Neural crest cell (in vitro differentiated cells): ENCODE measurements around the gene GLIS1. TPM values are rescaled to one million over a fixed set of nuclear protein-coding genes. Genes with fewer than 3 reads are reported as not detected.

Source experiments
- DNase-seq: peaks from one replicate; pipeline ENCODE4 v3.0.0; 2021; ENCODE audit warnings: low read depth, mixed read lengths, low spot score
- H3K27ac Mint-ChIP-seq: one replicate; pipeline ENCODE4 v1.8.0; 2021; ENCODE audit warnings: mild to moderate bottlenecking, mixed read lengths; ENCODE audit not compliant: unreplicated experiment
- H3K27me3 Mint-ChIP-seq: 2 replicates; pipeline ENCODE4 v1.8.0; 2021; ENCODE audit warnings: low read depth, mild to moderate bottlenecking, mixed read lengths
- H3K36me3 Mint-ChIP-seq: 2 replicates; pipeline ENCODE4 v1.8.0; 2021; ENCODE audit warnings: low read depth, mild to moderate bottlenecking, mixed read lengths
- H3K4me1 Mint-ChIP-seq: 2 replicates; pipeline ENCODE4 v1.8.0; 2021; ENCODE audit warnings: mixed read lengths
- H3K4me3 Mint-ChIP-seq: one replicate; pipeline ENCODE4 v1.8.0; 2021; ENCODE audit warnings: mild to moderate bottlenecking, mixed read lengths
- H3K9me3 Mint-ChIP-seq: 2 replicates; pipeline ENCODE4 v1.8.0; 2021; ENCODE audit warnings: mixed read lengths
- CTCF ChIP-seq: fragments of 200-600 bp; sonication (generic); conservative IDR thresholded peaks from 2 replicates; pipeline ENCODE4 v1.5.0; 2021; ENCODE audit warnings: antibody characterized with exemption, mild to moderate bottlenecking
- total RNA-seq: library from RNA; stranded (reverse); gene quantifications from 2 replicates; pipeline ENCODE4 v1.2.1, GENCODE V29; 2021

The GLIS1 gene
- total RNA-seq, 1 donor from 2014 or later = not detected

DNA sequence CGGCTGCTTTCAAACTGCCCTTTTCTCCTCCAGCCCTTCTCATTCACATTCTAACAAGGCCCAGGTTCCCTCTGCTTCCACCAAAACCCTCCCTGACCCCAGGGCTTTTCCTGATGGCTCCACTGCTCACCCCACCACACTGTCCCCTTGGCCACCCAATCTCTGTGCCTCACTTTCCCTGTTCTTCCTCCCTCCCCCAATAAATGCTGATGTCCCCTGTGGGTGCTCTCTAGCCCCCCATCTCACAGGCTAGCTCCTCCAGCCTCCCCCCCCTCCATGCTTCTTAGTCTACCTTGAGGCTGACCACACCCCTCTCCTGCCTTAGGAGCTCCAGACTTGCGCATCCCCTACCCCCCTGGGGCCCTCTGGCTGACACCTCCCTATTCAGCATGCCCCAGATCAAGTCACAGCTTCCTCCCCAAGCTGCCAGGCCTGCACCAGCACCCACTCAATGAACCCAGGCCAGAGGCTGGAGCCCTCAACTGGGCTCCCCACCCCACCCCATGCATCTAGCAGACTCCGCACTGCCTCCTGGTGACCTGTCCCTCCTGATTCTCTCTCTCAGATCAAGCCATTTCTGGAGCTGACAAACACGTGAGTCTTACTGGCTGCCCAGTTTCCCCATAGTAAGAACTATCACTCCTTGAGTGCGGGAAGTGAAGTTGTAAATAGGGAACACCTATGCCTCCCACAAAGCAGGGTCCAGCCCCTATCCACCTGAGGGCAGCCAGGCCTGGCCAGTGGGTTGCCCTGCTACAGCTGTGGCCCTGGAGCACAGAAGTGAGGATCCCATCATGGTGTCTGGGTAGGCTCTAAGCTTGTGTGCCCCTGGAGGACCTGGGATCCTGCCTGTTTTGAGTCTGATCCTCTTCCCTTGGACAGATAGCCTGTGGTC lies 161.9 kb downstream of the GLIS1 start:
- no peak for DNase-seq
- peak overlapping the region; percentile 71 for H3K27ac Mint-ChIP-seq
- H3K36me3 Mint-ChIP-seq = no peaks in the 10 kb centered on the region
- no peak for TF ChIP-seq CTCF
- peaks cover 22% of the 10 kb centered on the region for H3K4me1 Mint-ChIP-seq
- H3K9me3 Mint-ChIP-seq = no peaks in the 10 kb centered on the region
- H3K4me3 Mint-ChIP-seq = no peak overlapping the region
- no peaks in the 10 kb centered on the region for H3K27me3 Mint-ChIP-seq

DNA sequence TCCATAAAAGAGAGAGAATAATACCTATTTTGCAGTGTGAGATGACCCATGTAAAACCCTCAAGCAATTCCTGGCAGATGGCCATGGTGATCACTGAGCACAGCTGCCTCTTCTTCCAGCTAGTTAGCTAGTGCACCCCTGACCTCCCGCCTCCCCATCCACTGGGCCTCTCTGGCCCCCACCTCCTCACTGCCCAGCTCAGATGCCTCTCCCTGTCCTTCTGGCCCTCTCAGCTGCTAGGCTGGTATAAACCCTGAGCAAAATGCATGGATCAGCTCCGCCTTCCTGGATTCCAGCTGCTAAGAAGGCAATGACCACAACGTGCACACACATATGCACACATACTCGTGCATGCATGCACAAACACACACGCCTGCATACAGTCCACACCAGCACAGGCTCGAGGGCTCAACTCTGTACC lies 162.6 kb downstream of the GLIS1 start:
- TF ChIP-seq CTCF = no peak
- H3K4me1 Mint-ChIP-seq = peaks cover 22% of the 10 kb centered on the region
- no peak overlapping the region for H3K4me3 Mint-ChIP-seq
- H3K9me3 Mint-ChIP-seq = no peaks in the 10 kb centered on the region
- no peaks in the 10 kb centered on the region for H3K36me3 Mint-ChIP-seq
- H3K27ac Mint-ChIP-seq = peak overlapping the region; percentile 62
- H3K27me3 Mint-ChIP-seq = no peaks in the 10 kb centered on the region
- no peak for DNase-seq

DNA sequence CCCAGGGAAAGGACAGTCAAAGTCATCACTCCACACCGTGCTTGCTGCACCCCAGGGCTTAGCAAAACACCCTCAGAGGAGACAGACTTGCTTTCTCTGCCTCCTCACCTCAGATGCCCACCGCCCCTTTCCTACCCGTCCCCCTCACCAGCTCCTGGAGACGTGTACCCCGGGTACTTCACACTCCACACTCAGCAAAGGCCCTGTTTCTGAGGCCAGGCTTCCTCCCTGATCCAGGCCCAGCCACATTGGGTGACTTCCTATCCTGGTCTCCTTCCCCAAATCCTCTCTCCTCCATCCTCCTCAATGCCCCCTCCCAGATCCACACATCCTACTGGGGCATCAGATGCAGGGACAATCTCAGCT lies 163.0 kb downstream of the GLIS1 start:
- no peak overlapping the region for H3K4me3 Mint-ChIP-seq
- H3K4me1 Mint-ChIP-seq = peaks cover 22% of the 10 kb centered on the region
- peak overlapping the region; percentile 62 for H3K27ac Mint-ChIP-seq
- H3K9me3 Mint-ChIP-seq = no peaks in the 10 kb centered on the region
- DNase-seq = no peak
- no peaks in the 10 kb centered on the region for H3K36me3 Mint-ChIP-seq
- no peaks in the 10 kb centered on the region for H3K27me3 Mint-ChIP-seq
- TF ChIP-seq CTCF = no peak

- H3K4me3 Mint-ChIP-seq = no peak overlapping the region
- peaks cover 22% of the 10 kb centered on the region for H3K4me1 Mint-ChIP-seq
- H3K9me3 Mint-ChIP-seq = no peaks in the 10 kb centered on the region
- DNase-seq = no peak
- H3K36me3 Mint-ChIP-seq = no peaks in the 10 kb centered on the region
- H3K27me3 Mint-ChIP-seq = no peaks in the 10 kb centered on the region
- peak overlapping the region; percentile 50 for H3K27ac Mint-ChIP-seq
- TF ChIP-seq CTCF = no peak
Measured at GRCh38 chr1:53575141-53575954, 163.6 kb downstream of the GLIS1 start.

DNA sequence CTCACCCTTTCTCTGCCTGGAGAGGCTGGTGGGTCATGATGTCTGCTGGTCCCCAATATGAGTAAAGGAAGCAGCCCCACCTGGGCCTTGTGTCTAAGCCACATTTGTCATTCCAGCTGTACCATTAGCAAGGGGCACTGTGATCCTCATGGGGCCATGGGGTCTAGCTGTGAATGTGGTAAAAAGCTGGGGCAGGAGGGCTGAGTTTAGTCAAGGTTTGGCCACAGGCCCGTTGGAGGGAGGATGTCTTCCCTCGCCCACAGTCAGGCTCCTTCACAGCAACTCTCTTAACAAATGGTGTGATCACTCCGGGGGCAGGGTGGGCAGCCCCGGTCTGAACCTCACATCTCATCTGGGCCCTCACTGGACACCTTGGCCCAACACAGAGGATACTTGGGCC lies 164.3 kb downstream of the GLIS1 start:
- Mint-ChIP-seq H3K4me3 (no peak overlapping the region), H3K36me3 (no peaks in the 10 kb centered on the region), H3K9me3 (no peaks in the 10 kb centered on the region), H3K27ac (no peak overlapping the region), H3K27me3 (no peaks in the 10 kb centered on the region), H3K4me1 (peaks cover 22% of the 10 kb centered on the region)
- no peak for DNase-seq
- no peak for TF ChIP-seq CTCF
